H1 (cell line): ENCODE measurements around the gene SLC6A18. TPM values are rescaled to one million over a fixed set of nuclear protein-coding genes. Genes with fewer than 3 reads are reported as not detected.

Experiments used
- CTCF ChIA-PET: fragments of 300-600 bp; sonication (Branson Sonifier 250); formaldehyde crosslinking; loops from one replicate; lab custom pipeline; 2021; ENCODE audit not compliant: partially characterized antibody; lab: Charles Lee
- POLR2A ChIA-PET: fragments of 300-600 bp; sonication (Branson Sonifier 250); formaldehyde crosslinking; loops from one replicate; lab custom pipeline; 2021; ENCODE audit warnings: inconsistent platforms; ENCODE audit not compliant: partially characterized antibody; lab: Charles Lee
- DNase-seq, 2 experiments: peaks; one replicate each; pipeline versions ENCODE4 v3.0.0 to v3.0.0-alpha.2; 2010 to 2022; ENCODE audit warnings: low spot score in 2 of 2, low read depth in 1 of 2, mixed read lengths in 1 of 2
- FAIRE-seq: peaks from 2 replicates; lab custom pipeline; 2011; peaks lifted over from hg19 to GRCh38; lab: Jason Lieb, UNC
- H2AFZ ChIP-seq: 2 replicates; pipeline ENCODE4 v1.8.1; 2012; ENCODE audit warnings: low read length, inconsistent platforms
- H2AK5ac ChIP-seq: 2 replicates; pipeline ENCODE4 v1.6.1; 2013; ENCODE audit warnings: low read depth, low read length
- H2BK120ac ChIP-seq: replicated peaks from 2 replicates; pipeline ENCODE3; 2013; ENCODE audit warnings: low read depth, low read length, inconsistent platforms
- H2BK12ac ChIP-seq: 2 replicates; pipeline ENCODE4 v1.6.1; 2013; ENCODE audit warnings: low read depth, low read length
- H2BK15ac ChIP-seq: 2 replicates; pipeline ENCODE4 v1.6.1; 2013; ENCODE audit warnings: low read length
- H2BK20ac ChIP-seq: 2 replicates; pipeline ENCODE4 v1.6.1; 2013; ENCODE audit warnings: low read length
- H2BK5ac ChIP-seq: 2 replicates; pipeline ENCODE4 v1.6.1; 2013; ENCODE audit warnings: low read depth, low read length
- H3K14ac ChIP-seq: 2 replicates; pipeline ENCODE4 v1.6.1; 2013; ENCODE audit warnings: inconsistent platforms; ENCODE audit not compliant: insufficient read length
- H3K18ac ChIP-seq: 2 replicates; pipeline ENCODE4 v1.6.1; 2013; ENCODE audit warnings: low read length; ENCODE audit errors: extremely low read depth
- H3K23ac ChIP-seq: 2 replicates; pipeline ENCODE4 v1.6.1; 2013; ENCODE audit warnings: inconsistent platforms; ENCODE audit not compliant: insufficient read length
- H3K23me2 ChIP-seq: 2 replicates; pipeline ENCODE4 v1.6.1; 2013; ENCODE audit warnings: low read depth, low read length
- H3K27ac ChIP-seq: 2 replicates; pipeline ENCODE4 v1.6.1; 2011; ENCODE audit warnings: low read depth, low read length, inconsistent platforms
- H3K27me3 ChIP-seq, 4 experiments: replicated peaks in 1 of 4; 1 replicate in 1 of 4; 2 replicates in 3 of 4; pipeline versions ENCODE4 v1.6.1 to v1.8.1; 2011 to 2013; ENCODE audit warnings: low read length in 3 of 4, mild to moderate bottlenecking in 3 of 4, inconsistent platforms in 2 of 4, mixed read lengths in 2 of 4, moderate library complexity in 1 of 4; ENCODE audit not compliant: control insufficient read depth in 3 of 4, insufficient read depth in 3 of 4; ENCODE audit errors: extremely low read depth in 1 of 4
- H3K36me3 ChIP-seq, 4 experiments: 2 replicates each; pipeline versions ENCODE4 v1.6.1 to v1.8.1; 2011 to 2013; ENCODE audit warnings: mild to moderate bottlenecking in 4 of 4, low read length in 3 of 4, moderate library complexity in 2 of 4, control low read depth in 1 of 4, inconsistent platforms in 1 of 4; ENCODE audit not compliant: insufficient read depth in 4 of 4, control insufficient read depth in 2 of 4
- H3K4ac ChIP-seq: replicated peaks from 2 replicates; pipeline ENCODE3; 2013; ENCODE audit warnings: low read length, low read depth, mixed read lengths, inconsistent platforms; ENCODE audit not compliant: insufficient read length
- H3K4me1 ChIP-seq, 4 experiments: replicated peaks in 1 of 4; 1 replicate in 1 of 4; 2 replicates in 3 of 4; pipeline versions ENCODE4 v1.6.1 to v1.8.1; 2011 to 2013; ENCODE audit warnings: low read length in 3 of 4, inconsistent platforms in 2 of 4, mixed read lengths in 1 of 4; ENCODE audit not compliant: insufficient read depth in 4 of 4, control insufficient read depth in 3 of 4
- H3K4me2 ChIP-seq, 2 experiments: 2 replicates each; pipeline versions ENCODE4 v1.6.1 to v1.8.1; 2011 to 2013; ENCODE audit warnings: low read depth in 2 of 2, low read length in 2 of 2, control low read depth in 1 of 2, inconsistent platforms in 1 of 2, mild to moderate bottlenecking in 1 of 2; ENCODE audit not compliant: insufficient read depth in 1 of 2
- H3K4me3 ChIP-seq, 4 experiments: fragments of 200-600, 300-600 bp in 1 of 4; sonication (generic), shearing (Covaris generic), sonication (Bioruptor Twin) in 1 of 4; 2 replicates each; pipeline versions ENCODE4 v1.5.1 to v1.8.1; 2011 to 2016; ENCODE audit warnings: low read length in 4 of 4, low read depth in 3 of 4, control low read depth in 2 of 4, inconsistent platforms in 2 of 4, mild to moderate bottlenecking in 2 of 4, mixed read lengths in 1 of 4, moderate library complexity in 1 of 4; ENCODE audit not compliant: insufficient read depth in 2 of 4; ENCODE audit errors: extremely low read depth in 1 of 4
- H3K56ac ChIP-seq: replicated peaks from 2 replicates; pipeline ENCODE3; 2013; ENCODE audit warnings: low read depth, mild to moderate bottlenecking, mixed read lengths, low read length, inconsistent platforms; ENCODE audit not compliant: insufficient read length
- H3K79me1 ChIP-seq: 2 replicates; pipeline ENCODE4 v1.6.1; 2013; ENCODE audit warnings: low read depth, low read length, control low read depth
- H3K79me2 ChIP-seq, 2 experiments: 2 replicates each; pipeline versions ENCODE4 v1.6.1 to v1.8.1; 2012 to 2013; ENCODE audit warnings: low read length in 2 of 2, mild to moderate bottlenecking in 2 of 2, inconsistent platforms in 1 of 2; ENCODE audit not compliant: insufficient read depth in 2 of 2, control insufficient read depth in 1 of 2
- H3K9ac ChIP-seq, 4 experiments: replicated peaks in 1 of 4; 1 replicate in 1 of 4; 2 replicates in 3 of 4; pipeline versions ENCODE4 v1.6.1 to v1.8.1; 2011 to 2013; ENCODE audit warnings: low read depth in 3 of 4, low read length in 3 of 4, control low read depth in 2 of 4, mild to moderate bottlenecking in 2 of 4, moderate library complexity in 2 of 4, inconsistent platforms in 1 of 4; ENCODE audit errors: extremely low read depth in 1 of 4
- H3K9me3 ChIP-seq, 2 experiments: 2 replicates each; pipeline versions ENCODE4 v1.6.1 to v1.8.1; 2012 to 2013; ENCODE audit warnings: mild to moderate bottlenecking in 2 of 2, moderate library complexity in 2 of 2, control low read depth in 1 of 2, inconsistent platforms in 1 of 2, low read depth in 1 of 2, low read length in 1 of 2, mixed read lengths in 1 of 2; ENCODE audit not compliant: insufficient read depth in 2 of 2
- H4K20me1 ChIP-seq, 2 experiments: replicated peaks in 1 of 2; 2 replicates each; pipeline versions ENCODE3 to v1.8.1; 2011 to 2013; ENCODE audit warnings: inconsistent platforms in 2 of 2, low read length in 2 of 2, mild to moderate bottlenecking in 1 of 2; ENCODE audit not compliant: insufficient read depth in 2 of 2, control insufficient read depth in 1 of 2
- H4K5ac ChIP-seq: 2 replicates; pipeline ENCODE4 v1.6.1; 2013; ENCODE audit warnings: low read length, low read depth, mixed read lengths, inconsistent platforms; ENCODE audit not compliant: insufficient read length
- H4K8ac ChIP-seq: 2 replicates; pipeline ENCODE4 v1.8.0; 2013; ENCODE audit warnings: mild to moderate bottlenecking, moderate library complexity, low read length, inconsistent platforms; ENCODE audit not compliant: insufficient read depth; ENCODE audit errors: extremely low read depth
- H4K91ac ChIP-seq: replicated peaks from 2 replicates; pipeline ENCODE3; 2013; ENCODE audit warnings: low read length, mixed read lengths, inconsistent platforms; ENCODE audit not compliant: insufficient read length
- ATF2 ChIP-seq: IDR thresholded peaks from 2 replicates; pipeline ENCODE4 v1.6.1; 2012; ENCODE audit warnings: low read length, inconsistent platforms
- CHD1 ChIP-seq: IDR thresholded peaks from 2 replicates; pipeline ENCODE4 v1.6.1; 2012; ENCODE audit warnings: low read depth, low read length, improper control_type of control experiment
- KDM1A ChIP-seq: fragments of 200-600, 300-600 bp; sonication (generic); IDR thresholded peaks from 2 replicates; pipeline ENCODE4 v1.7.1; 2016; ENCODE audit warnings: mild to moderate bottlenecking, low read length, borderline replicate concordance
- MAFK ChIP-seq: IDR thresholded peaks from 2 replicates; pipeline ENCODE4 v1.6.1; 2012; ENCODE audit warnings: low read depth, mild to moderate bottlenecking, improper control_type of control experiment, low read length
- NANOG ChIP-seq: IDR thresholded peaks from 2 replicates; pipeline ENCODE4 v1.6.1; 2011; ENCODE audit warnings: low read length, low read depth, mild to moderate bottlenecking, inconsistent platforms; ENCODE audit not compliant: insufficient read depth, poor library complexity, severe bottlenecking
- POLR2A ChIP-seq, 2 experiments: IDR thresholded peaks; 1 replicate in 1 of 2; 2 replicates in 1 of 2; pipeline ENCODE4 v1.6.1; 2011; ENCODE audit warnings: low read depth in 2 of 2, low read length in 2 of 2, mild to moderate bottlenecking in 2 of 2; ENCODE audit errors: control extremely low read depth in 1 of 2
- RBBP5 ChIP-seq: IDR thresholded peaks from 2 replicates; pipeline ENCODE4 v1.7.1; 2012; ENCODE audit warnings: low read depth, mild to moderate bottlenecking, inconsistent platforms, low read length, moderate library complexity, borderline replicate concordance
- SIX5 ChIP-seq: IDR thresholded peaks from 2 replicates; pipeline ENCODE4 v1.6.1; 2011; ENCODE audit warnings: mild to moderate bottlenecking, low read depth, low read length
- SP2 ChIP-seq: IDR thresholded peaks from 2 replicates; pipeline ENCODE4 v1.6.1; 2012; ENCODE audit warnings: mild to moderate bottlenecking, low read length, inconsistent platforms
- TBP ChIP-seq: IDR thresholded peaks from 2 replicates; pipeline ENCODE4 v1.6.1; 2011; ENCODE audit warnings: low read depth, low read length, improper control_type of control experiment
- WGBS, 2 experiments: shearing (Covaris generic) in 1 of 2; methylation state at CpG; one replicate each; pipeline versions ENCODE4 v1.1.6 to v1.1.7; 2013 to 2015; ENCODE audit warnings: low lambda C conversion rate in 2 of 2, mixed read lengths in 2 of 2, inconsistent platforms in 1 of 2, low coverage in 1 of 2, missing lambda C conversion rate in 1 of 2; ENCODE audit not compliant: insufficient replicate concordance in 2 of 2, insufficient coverage in 1 of 2, insufficient read length in 1 of 2; ENCODE audit errors: extremely low coverage in 1 of 2, missing lambda C conversion rate in 1 of 2; 5-methylcytosine and 5-hydroxymethylcytosine counted together
- polyA plus RNA-seq, 7 experiments: library from polyadenylated mRNA; depleted of rRNA in 3 of 7; stranded (reverse) in 5 of 7; unstranded in 2 of 7; fragments of >200 nt in 5 of 7; fragments of 200-250 nt in 2 of 7; gene quantifications; 1 replicate in 5 of 7; 2 replicates in 1 of 7; 4 replicates in 1 of 7; pipeline versions ENCODE4 v1.2.1 to v1.2.3, GENCODE V29; 2011 to 2013; ENCODE audit warnings: missing spikeins in 2 of 7, mixed read lengths in 2 of 7
- total RNA-seq: library from RNA; stranded (reverse); fragmentation: NEBNext Ultra II Directional; extraction: Animal tissue kit (Norgen Biotek cat#: 25700); gene quantifications from 2 replicates; pipeline ENCODE4 v1.2.1, GENCODE V29; 2021

The SLC6A18 gene
- total and polyA plus RNA-seq, 2 of the 8 experiments (the other 6 are each of a cell fraction or from before 2014, with no cell fraction given), result not detected

- ChIA-PET POLR2A (interaction anchor here (0.6 to 1.9 kb wide), 12 partner anchors 10 to 91 kb away, joined by 3 to 6 read pairs (median 4); partner anchors contain the start of gene CLPTM1L), CTCF (interaction anchor here (0.7 to 1.6 kb wide), 4 partner anchors 9 to 365 kb away, joined by 3 read pairs; no protein-coding TSS in a partner anchor)
- Histone ChIP-seq H3K27ac (no peak overlapping the region), H4K91ac (peak overlapping the region; percentile 85), H2AK5ac (0 out of 2 replicates have a peak overlapping the region, but pooled peaks have one; percentile 24), H2BK12ac (no peak overlapping the region), H3K56ac (no peak overlapping the region), H3K4me2 (peak overlapping the region; percentile 64 to 78), H3K4me1 (peaks cover 0 to 13% (median 6%) of the 10 kb centered on the region in 4 experiments; a peak in 5 of 7 replicates), H2BK20ac (no peak overlapping the region), H3K23ac (no peak overlapping the region), H3K79me2 (no peaks in the 10 kb centered on the region; a peak in 1 of 4 replicates), H3K27me3 (peaks cover 0 to 8% (median 2%) of the 10 kb centered on the region in 4 experiments; a peak in 4 of 7 replicates), H4K20me1 (peaks cover 4 to 14% of the 10 kb centered on the region in 2 experiments), H3K9me3 (peaks cover 0 to under 1% of the 10 kb centered on the region in 2 experiments; a peak in 1 of 4 replicates), H3K23me2 (peaks cover 14% of the 10 kb centered on the region; the same call in 1 of the 2 replicates), H3K4ac (peak overlapping the region; percentile 78), H3K79me1 (peaks cover 4% of the 10 kb centered on the region), H4K5ac (no peak overlapping the region), H3K9ac (no peak overlapping the region), H3K18ac (peak overlapping the region; percentile 48; the same call in 1 of the 2 replicates), H2BK120ac (no peak overlapping the region), H2BK15ac (no peak overlapping the region), H3K36me3 (no peaks in the 10 kb centered on the region; a peak in 2 of 8 replicates), H2AFZ (no peak overlapping the region), H3K14ac (no peak overlapping the region), H2BK5ac (no peak overlapping the region), H4K8ac (peak overlapping the region; percentile 68; the same call in 1 of the 2 replicates), H3K4me3 (peak overlapping the region in 1 of 4 experiments; percentile 63; a peak in 2 of 8 replicates)
- FAIRE-seq, result no peak
- 94% methylated on average over 52 of the region's 60 CpGs; no CpG with 5 or more reads in 1 of the 2 experiments for WGBS, 2 experiments
- peak in 1 of 2 experiments; percentile 49 for DNase-seq
- TF ChIP-seq CHD1 (no peak), NANOG (no peak), ATF2 (no peak), KDM1A (no peak), SIX5 (no peak), RBBP5 (no peak), MAFK (no peak), SP2 (no peak), POLR2A (IDR thresholded peaks at IDR 0.05; ENCODE audit: control extremely low read depth in 1 of 2, low read depth in 2 of 2, low read length in 2 of 2) (no peak), TBP (no peak)
Measured at GRCh38 chr5:1293416-1294205, 68.4 kb downstream of the SLC6A18 start.
